GM18505 (cell line): ENCODE results near the gene ECM2.

ENCODE experiments used
- ATAC-seq: cut with Tn5 transposase; IDR thresholded peaks from one replicate; pipeline ENCODE4 v1.9.1; 2021; ENCODE audit not compliant: unreplicated experiment
- POLR2A ChIP-seq: IDR thresholded peaks from 4 replicates; pipeline ENCODE4 v1.6.1; 2011; ENCODE audit warnings: borderline replicate concordance; ENCODE audit not compliant: insufficient read depth, insufficient read length; ENCODE audit errors: extremely low read depth

The ECM2 gene

DNA sequence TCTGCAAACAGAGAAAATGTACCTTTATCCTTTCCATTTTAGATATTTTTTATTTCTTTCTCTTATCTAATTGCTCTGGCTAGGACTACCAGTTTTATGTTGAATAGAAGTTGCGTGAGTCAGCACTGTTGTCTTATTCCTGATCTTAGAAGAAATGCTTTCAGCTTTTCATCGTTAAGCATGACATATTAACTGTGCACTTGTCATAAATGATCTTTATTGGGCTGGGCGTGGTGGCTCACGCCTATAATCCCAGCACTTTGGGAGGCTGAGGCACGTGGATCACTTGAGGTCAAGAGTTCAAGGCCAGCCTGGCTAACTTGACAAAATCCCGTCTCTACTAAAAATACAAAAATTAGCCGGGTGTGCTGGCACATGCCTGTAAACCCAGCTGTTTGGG is 8.2 kb upstream of the ECM2 start:
- ATAC-seq = no peak
- TF ChIP-seq POLR2A = no peak

DNA sequence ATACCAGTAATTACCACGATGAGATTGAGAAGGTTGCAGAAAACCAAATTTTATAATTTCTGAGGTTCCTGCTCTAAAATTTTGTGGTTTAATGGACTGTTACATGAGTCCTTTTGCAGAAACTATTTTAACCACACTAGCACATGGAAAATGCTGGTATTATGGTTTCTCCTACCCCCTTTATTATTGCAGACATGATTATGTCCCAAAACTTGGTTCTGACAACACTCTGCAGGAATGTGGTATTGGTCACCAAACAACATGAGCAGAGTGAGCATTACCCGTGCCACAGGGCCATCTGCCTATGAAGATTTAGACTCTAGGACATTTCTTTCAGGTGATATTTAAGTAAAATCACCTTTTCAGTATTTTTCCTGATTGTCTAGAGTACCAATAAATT is 2.8 kb upstream of the ECM2 start:
- TF ChIP-seq POLR2A = no peak
- no peak for ATAC-seq

DNA sequence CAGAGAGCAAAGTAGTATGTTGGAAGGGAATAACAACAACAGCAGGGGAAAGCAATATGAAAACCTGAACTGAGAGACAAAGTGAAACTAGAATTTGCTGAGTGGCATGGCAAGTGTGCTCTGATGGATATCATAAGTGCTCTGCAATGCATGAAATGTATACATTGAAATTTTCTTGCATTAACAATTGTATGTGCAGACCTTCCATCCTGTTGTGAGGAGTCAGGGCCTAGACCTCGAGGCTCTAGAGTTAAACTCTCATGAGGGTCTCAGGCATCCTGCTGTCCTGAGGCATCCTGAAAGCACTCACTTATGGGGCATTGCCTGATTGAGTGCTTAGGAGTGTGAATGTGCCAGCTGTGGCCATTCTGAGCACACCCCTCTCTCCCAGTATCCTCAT is 1.1 kb downstream of the ECM2 start:
- no peak for TF ChIP-seq POLR2A

DNA sequence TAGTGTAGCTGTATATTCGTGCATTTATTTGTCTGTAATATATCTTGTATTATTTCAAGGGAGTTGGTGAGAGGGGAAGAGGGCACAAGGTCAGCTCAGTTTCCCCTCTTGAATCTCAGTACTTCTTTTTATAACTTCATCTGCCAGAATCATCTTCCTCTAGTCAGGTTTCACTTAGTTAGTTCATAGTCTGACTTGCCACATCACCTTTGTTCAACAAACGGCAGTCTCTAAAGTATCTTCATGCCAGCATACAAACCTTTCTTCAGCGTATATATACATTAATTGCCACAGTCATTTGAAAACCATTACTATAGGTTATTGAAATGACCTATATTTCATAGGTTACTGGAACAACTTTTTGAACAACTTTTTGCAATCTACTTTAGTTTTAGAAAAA is 1.6 kb downstream of the ECM2 start:
- TF ChIP-seq POLR2A = no peak
- no peak for ATAC-seq

More for the DNA sequence above, 1.1 kb downstream of the ECM2 start:
- no peak for ATAC-seq

DNA sequence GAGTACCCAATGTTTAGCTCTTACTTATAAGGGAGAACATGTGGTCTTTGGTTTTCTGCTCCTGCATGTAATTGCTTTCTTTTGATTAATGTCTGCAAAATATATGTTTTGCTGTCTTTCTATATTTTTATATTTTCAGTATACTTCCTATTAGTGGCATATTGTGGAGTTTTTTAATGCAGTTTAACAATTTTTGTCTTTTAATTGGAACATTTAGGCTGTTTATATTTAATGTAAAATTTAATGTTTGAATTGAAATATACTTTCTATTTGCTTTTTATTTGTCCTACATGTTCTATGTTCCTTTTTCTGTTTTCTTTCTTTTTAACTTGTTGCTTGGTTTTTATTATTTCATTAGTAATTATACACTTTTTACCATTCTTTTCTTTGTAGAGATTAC is 4.9 kb downstream of the ECM2 start:
- no peak for ATAC-seq
- TF ChIP-seq POLR2A = no peak

DNA sequence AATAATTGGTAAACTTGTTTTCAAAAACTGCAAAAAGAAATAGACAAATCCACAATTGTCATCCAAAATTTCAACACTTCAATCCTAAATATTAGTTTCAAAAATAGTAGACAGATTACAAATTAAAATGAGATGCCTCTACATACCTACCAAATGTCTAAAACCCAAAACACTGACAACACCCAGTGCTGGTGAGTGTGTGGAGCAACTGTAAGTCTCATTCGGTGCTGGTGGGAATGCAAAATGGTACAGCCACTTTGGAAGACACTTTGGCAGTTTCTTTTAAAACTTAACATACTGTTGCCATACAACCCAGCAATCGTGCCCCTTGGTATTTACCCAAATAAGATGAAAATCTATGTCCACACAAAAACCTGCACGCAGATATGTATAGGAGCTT is 6.7 kb downstream of the ECM2 start:
- ATAC-seq = no peak

DNA sequence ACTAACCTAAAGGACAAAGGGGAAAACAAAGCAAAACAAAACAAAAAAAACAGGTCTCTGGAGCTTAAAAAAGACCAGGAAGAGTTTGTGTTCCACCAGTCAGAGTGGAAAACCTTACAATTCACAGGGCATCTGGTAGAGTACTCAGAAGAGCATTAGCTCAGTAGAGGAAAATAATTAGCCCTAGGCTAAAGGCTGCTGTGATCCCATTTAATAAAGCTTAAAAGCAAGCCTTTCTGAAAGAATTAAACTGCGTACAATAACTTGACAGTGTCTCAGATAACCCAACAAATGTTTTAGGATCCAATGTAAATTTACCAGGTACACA is 7.3 kb downstream of the ECM2 start:
- TF ChIP-seq POLR2A = no peak
- ATAC-seq = no peak

More for the DNA sequence above, 6.7 kb downstream of the ECM2 start:
- TF ChIP-seq POLR2A = no peak

DNA sequence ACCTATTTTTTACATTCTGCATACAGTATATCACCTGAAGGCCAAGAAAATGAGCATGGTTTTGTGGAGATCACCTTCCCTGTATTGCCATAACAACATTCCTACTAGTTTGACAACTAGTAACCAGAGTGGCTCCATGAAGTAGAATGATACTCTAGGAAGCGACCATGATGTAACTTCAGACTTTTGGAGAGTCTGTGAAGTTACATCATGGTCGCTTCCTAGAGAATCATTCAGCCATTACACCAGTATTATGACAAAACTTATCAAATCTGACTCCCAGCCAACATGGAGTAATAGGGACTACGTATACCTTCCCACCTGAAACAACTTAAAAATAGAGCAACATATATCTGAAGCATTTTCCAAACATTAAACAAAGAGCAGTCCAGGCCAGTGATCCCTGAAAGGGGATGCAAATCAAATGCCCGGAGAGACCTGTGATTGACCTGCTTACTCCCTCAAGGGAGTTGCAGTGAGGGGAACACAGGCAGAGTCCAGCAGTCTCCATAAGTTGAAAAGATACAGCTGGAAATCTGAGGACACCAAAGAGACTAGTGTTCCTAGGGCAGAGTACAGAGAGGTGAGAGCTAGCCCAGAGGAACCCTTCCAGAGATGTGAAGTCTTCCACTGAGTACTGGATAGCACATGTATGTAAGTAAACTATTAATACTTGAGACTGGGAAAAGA is 7.8 kb downstream of the ECM2 start:
- no peak for TF ChIP-seq POLR2A
- ATAC-seq = no peak

DNA sequence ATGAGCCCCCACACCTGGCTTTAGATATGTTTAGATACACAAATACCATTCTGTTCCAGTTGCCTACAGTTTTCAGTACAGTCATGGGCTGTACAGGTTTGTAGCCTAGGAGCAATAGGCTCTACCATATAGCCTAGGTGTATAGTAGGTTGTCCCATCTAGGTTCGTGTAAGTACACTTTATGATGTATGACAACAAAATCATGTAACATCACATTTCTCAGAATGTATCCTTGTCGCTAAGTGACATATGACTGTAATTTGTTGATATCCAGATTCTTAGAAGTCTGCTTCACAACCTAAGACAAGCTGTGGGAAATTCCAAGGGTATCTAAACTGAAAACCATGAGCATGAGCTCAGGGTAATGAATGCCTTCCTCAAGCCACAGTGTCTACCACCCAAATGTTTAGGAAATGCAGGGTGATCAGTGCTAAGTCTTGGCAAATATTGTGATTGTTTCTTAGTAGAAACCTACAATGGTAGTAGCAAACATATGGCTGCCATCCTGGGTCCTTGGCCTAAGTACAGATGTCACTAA is 8.4 kb downstream of the ECM2 start:
- no peak for ATAC-seq

DNA sequence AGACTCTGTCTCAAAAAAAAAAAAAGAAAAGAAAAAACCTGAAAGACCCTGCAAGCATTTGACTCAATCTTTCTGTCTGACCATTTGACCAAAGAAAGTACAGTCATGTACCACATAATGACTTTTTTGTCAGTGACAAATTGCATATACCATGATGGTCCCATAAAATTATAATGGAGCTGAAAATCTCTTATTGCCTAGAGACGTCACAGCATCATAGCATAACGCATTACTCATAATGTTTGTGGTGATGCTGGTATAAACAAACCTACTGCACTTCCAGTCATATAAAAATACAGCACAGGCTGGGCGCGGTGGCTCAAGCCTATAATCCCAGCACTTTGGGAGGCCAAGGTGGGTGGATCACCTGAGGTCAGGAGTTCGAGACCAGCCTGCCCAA is 10.5 kb downstream of the ECM2 start:
- no peak for ATAC-seq
- no peak for TF ChIP-seq POLR2A

More for the DNA sequence above, 8.4 kb downstream of the ECM2 start:
- no peak for TF ChIP-seq POLR2A

DNA sequence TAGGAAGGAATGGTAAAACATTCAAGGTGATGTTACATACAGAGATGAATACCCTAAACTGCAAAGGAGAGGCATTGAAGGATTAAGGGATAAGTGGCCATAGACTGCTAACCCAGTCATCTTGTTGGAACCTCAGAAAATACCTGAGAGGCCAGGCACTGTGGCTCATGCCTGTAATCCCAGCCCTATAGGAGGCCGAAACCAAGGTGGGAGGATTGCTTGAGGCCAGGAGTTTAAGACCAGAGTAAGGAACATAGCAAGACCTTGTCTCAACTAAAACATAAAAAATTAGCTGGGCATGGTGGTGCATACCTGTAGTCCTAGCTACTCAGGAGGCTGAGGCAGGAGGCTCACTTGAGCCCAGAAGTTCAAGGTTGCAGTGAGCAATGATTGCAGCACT is 10.9 kb downstream of the ECM2 start:
- no peak for ATAC-seq
- TF ChIP-seq POLR2A = no peak

DNA sequence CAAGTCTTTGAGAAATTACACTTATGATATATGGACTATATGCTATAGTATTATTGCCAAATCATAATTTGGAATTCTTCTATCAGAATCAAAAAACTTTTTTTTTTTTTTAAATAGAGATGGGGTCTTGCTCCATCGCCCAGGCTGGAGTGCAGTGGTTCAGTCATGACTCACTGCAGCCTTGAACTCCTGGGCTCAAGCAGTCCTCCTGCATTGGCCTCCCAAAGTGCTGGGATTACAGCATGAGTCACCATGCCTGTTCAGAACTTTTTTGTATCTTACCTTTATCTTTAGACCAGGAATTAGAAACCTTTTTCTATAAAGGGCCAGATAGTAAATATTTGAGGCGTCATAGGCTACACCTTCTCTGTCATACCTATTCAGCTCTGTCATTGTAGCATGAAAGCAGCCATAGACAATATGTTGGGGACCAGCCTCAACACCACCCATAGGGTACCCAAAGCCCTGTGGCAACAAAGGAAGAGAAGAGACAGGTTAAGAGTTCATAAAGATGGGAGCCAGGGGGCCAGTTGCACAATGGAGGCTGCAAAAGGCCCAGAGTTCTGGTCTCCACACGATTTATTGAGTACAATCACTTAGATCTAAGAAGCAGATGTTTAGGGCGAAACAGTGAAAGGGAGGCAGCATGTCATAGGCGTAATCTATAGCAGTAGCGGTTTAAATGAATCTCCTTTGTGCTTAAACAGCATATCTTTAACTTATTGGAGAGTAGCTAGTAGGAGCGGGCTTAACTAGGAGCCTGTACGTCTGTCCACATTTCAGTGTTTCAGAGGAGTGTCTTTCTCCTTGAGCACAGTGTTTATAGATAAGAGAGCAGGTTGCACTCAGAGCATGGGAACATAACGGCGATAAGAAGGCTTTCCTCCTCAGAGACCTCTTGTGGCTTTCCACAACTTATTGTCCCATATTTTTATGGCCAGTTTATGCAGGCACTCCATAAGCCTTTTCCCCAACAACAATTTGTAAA is 12.5 kb downstream of the ECM2 start:
- ATAC-seq = no peak

DNA sequence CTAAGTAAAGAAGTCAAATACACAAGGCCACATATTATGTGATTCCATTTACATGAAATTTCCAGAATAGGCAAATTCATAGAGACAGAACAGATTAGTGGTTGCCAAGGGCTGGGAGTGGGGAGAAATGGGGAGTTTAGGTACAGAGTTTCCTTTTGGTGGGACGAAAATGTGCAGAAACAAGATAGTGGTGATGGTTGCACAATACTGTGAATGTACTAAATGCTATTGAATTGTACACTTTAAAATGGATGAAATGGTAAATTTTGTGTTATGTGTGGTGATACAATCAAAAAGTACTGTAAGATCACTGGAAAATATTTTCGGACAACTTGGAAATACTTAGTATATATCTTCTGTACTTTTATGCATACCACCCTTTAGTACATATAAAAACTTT is 15.0 kb downstream of the ECM2 start:
- TF ChIP-seq POLR2A = no peak
- ATAC-seq = no peak

More for the DNA sequence above, 12.5 kb downstream of the ECM2 start:
- no peak for TF ChIP-seq POLR2A

DNA sequence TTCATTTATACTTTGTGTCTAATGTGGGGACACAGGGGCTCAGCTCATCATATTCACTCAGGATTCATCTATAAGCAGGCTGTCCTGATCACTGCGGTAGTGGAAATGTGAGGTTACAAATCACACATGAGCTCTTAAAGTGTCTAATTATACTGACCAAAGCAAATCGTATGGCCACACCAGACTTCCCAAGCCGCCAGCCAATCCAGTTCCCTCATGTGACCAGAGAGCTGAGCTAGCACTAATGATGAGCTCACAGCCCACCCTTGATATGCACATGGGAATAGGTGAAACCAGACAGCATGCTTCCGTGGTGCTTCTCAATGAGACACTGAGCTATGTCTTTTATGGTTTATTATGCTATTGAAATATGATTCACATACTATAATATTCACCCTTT is 17.6 kb downstream of the ECM2 start:
- TF ChIP-seq POLR2A = no peak
- ATAC-seq = no peak
